Measurements from ENCODE around the gene TOMM6.

TOMM6 gene

GRCh38 chr6:41785689-41786450, 1.6 kb upstream of the TOMM6 start:
- no peak for TF ChIP-seq CTCF (IDR thresholded peaks at IDR 0.05; ENCODE audit: low read depth, low read length)
- Histone ChIP-seq H3K36me3 (peaks cover 17% of the 10 kb centered on the region), H3K27me3 (no peaks in the 10 kb centered on the region), H3K4me3 (ENCODE audit: low read depth, low read length) (peak overlapping the region; percentile 97), H3K4me1 (no peaks in the 10 kb centered on the region), H3K9me3 (no peaks in the 10 kb centered on the region)
- DNase-seq: peak; percentile 38

- Histone ChIP-seq H3K4me1 (no peaks in the 10 kb centered on the region), H3K36me3 (peaks cover 22% of the 10 kb centered on the region), H3K9me3 (no peaks in the 10 kb centered on the region), H3K27me3 (no peaks in the 10 kb centered on the region), H3K4me3 (ENCODE audit: low read depth, low read length) (peak overlapping the region; percentile 97)
- peak; percentile 91 for DNase-seq
- TF ChIP-seq CTCF (IDR thresholded peaks at IDR 0.05; ENCODE audit: low read depth, low read length): peak; percentile 52
These were observed 859 bp upstream of the TOMM6 start for GRCh38 chr6:41786451-41787218.

- no peaks in the 10 kb centered on the region for H3K27me3 ChIP-seq
- H3K9me3 ChIP-seq: no peaks in the 10 kb centered on the region
- peaks cover 28% of the 10 kb centered on the region for H3K36me3 ChIP-seq
- no peak overlapping the region for H3K4me3 ChIP-seq (ENCODE audit: low read depth, low read length)
- DNase-seq: no peak
- no peaks in the 10 kb centered on the region for H3K4me1 ChIP-seq
- no peak for TF ChIP-seq CTCF (IDR thresholded peaks at IDR 0.05; ENCODE audit: low read depth, low read length)
These were observed 1.9 kb downstream of the TOMM6 start for GRCh38 chr6:41789390-41789724.

- H3K4me1 ChIP-seq: no peaks in the 10 kb centered on the region
- H3K4me3 ChIP-seq (ENCODE audit: low read depth, low read length): no peak overlapping the region
- no peak for DNase-seq
- no peaks in the 10 kb centered on the region for H3K27me3 ChIP-seq
- peaks cover 28% of the 10 kb centered on the region for H3K36me3 ChIP-seq
- no peaks in the 10 kb centered on the region for H3K9me3 ChIP-seq
- no peak for TF ChIP-seq CTCF (IDR thresholded peaks at IDR 0.05; ENCODE audit: low read depth, low read length)
These were observed 2.6 kb downstream of the TOMM6 start for GRCh38 chr6:41790045-41790444.

GRCh38 chr6:41791305-41791704, 3.8 kb downstream of the TOMM6 start:
- no peak for DNase-seq
- H3K36me3 ChIP-seq: peaks cover 33% of the 10 kb centered on the region
- H3K4me1 ChIP-seq: no peaks in the 10 kb centered on the region
- TF ChIP-seq CTCF (IDR thresholded peaks at IDR 0.05; ENCODE audit: low read depth, low read length): no peak
- H3K27me3 ChIP-seq: no peaks in the 10 kb centered on the region
- H3K4me3 ChIP-seq (ENCODE audit: low read depth, low read length): no peak overlapping the region
- no peaks in the 10 kb centered on the region for H3K9me3 ChIP-seq

GRCh38 chr6:41791984-41792383, 4.5 kb downstream of the TOMM6 start:
- TF ChIP-seq CTCF (IDR thresholded peaks at IDR 0.05; ENCODE audit: low read depth, low read length): no peak
- Histone ChIP-seq H3K36me3 (peaks cover 36% of the 10 kb centered on the region), H3K4me1 (no peaks in the 10 kb centered on the region), H3K27me3 (no peaks in the 10 kb centered on the region), H3K9me3 (no peaks in the 10 kb centered on the region), H3K4me3 (ENCODE audit: low read depth, low read length) (no peak overlapping the region)
- DNase-seq: no peak

Measured in BE2C (cell line).